ENCODE measurements around the gene RDX.

DNA sequence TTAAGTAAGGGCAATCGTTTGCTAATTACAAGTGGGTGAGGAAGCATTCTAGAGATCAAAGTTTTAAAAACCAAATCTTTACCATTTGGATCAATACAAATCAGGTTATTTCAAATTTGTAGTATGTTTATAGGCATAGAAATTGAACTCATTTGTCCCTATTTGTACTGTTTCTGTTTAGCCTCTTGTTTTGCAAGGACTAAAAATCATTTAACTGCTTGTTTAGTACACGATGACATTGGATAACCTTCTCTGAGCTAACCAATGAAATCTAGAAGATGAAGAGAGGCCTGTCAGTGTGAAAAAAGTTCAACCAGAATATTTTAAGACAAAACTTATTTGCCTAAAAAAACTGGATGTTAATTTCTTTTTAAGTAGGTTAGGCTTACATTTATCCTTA is 163.3 kb downstream of the RDX start:
- TF ChIP-seq, protein P1, sequence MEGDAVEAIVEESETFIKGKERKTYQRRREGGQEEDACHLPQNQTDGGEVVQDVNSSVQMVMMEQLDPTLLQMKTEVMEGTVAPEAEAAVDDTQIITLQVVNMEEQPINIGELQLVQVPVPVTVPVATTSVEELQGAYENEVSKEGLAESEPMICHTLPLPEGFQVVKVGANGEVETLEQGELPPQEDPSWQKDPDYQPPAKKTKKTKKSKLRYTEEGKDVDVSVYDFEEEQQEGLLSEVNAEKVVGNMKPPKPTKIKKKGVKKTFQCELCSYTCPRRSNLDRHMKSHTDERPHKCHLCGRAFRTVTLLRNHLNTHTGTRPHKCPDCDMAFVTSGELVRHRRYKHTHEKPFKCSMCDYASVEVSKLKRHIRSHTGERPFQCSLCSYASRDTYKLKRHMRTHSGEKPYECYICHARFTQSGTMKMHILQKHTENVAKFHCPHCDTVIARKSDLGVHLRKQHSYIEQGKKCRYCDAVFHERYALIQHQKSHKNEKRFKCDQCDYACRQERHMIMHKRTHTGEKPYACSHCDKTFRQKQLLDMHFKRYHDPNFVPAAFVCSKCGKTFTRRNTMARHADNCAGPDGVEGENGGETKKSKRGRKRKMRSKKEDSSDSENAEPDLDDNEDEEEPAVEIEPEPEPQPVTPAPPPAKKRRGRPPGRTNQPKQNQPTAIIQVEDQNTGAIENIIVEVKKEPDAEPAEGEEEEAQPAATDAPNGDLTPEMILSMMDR (IDR thresholded peaks at IDR 0.05), result no peak
- TF ChIP-seq EP300 (IDR thresholded peaks at IDR 0.05) (no peak), POLR2A (IDR thresholded peaks at IDR 0.05) (no peak), POLR2AphosphoS5 (IDR thresholded peaks at IDR 0.05) (no peak)
